HG03558 (cell line): Measurements from ENCODE around the gene TNIK.
"Not testable (repeated sequence)": the region's sequence is repeated elsewhere in the genome, so short reads cannot be mapped to it uniquely, and the experiment has no call there.

ENCODE experiments used
- ATAC-seq: cut with Tn5 transposase; IDR thresholded peaks from one replicate; pipeline ENCODE4 v1.9.1; 2021; ENCODE audit warnings: moderate number of reproducible peaks; ENCODE audit not compliant: unreplicated experiment; ENCODE audit errors: extremely low read depth

TNIK gene

GRCh38 chr3:171371354-171371753, 88.9 kb downstream of the TNIK start:
- no peak for ATAC-seq

- ATAC-seq, result no peak
Measured at GRCh38 chr3:171369156-171369555, 91.0 kb downstream of the TNIK start.

- ATAC-seq, result not testable (repeated sequence)
Measured at GRCh38 chr3:171366738-171367137, 93.5 kb downstream of the TNIK start.

GRCh38 chr3:171366043-171366442, 94.2 kb downstream of the TNIK start:
- no peak for ATAC-seq

GRCh38 chr3:171365489-171365888, 94.7 kb downstream of the TNIK start:
- ATAC-seq, result no peak

- no peak for ATAC-seq
Measured at GRCh38 chr3:171364500-171364899, 95.7 kb downstream of the TNIK start.

- ATAC-seq, result no peak
Measured at GRCh38 chr3:171363202-171363601, 97.0 kb downstream of the TNIK start.

- ATAC-seq, result no peak
Measured at GRCh38 chr3:171362575-171362974, 97.6 kb downstream of the TNIK start.

- no peak for ATAC-seq
Measured at GRCh38 chr3:171358881-171359198, 101.4 kb downstream of the TNIK start.

GRCh38 chr3:171358181-171358880, 101.9 kb downstream of the TNIK start:
- ATAC-seq, result no peak

- ATAC-seq, result no peak
Measured at GRCh38 chr3:171357721-171358120, 102.5 kb downstream of the TNIK start.

- ATAC-seq, result no peak
Measured at GRCh38 chr3:171356251-171356650, 104.0 kb downstream of the TNIK start.

- ATAC-seq, result no peak
Measured at GRCh38 chr3:171354706-171355582, 105.3 kb downstream of the TNIK start.

GRCh38 chr3:171354049-171354705, 106.0 kb downstream of the TNIK start:
- no peak for ATAC-seq

- ATAC-seq, result no peak
Measured at GRCh38 chr3:171353423-171353822, 106.8 kb downstream of the TNIK start.

- no peak for ATAC-seq
Measured at GRCh38 chr3:171352387-171352935, 107.7 kb downstream of the TNIK start.

GRCh38 chr3:171351676-171352075, 108.5 kb downstream of the TNIK start:
- no peak for ATAC-seq

GRCh38 chr3:171350364-171350763, 109.8 kb downstream of the TNIK start:
- ATAC-seq, result no peak

- ATAC-seq, result no peak
Measured at GRCh38 chr3:171349392-171349791, 110.8 kb downstream of the TNIK start.

- ATAC-seq, result peak; percentile 5
Measured at GRCh38 chr3:171348121-171348520, 112.1 kb downstream of the TNIK start.
